HL-60 (cell line): ENCODE results near the gene GABRB1.

Source experiments
- CTCF ChIP-seq: IDR thresholded peaks from one replicate; pipeline ENCODE4 v1.5.1; 2011; ENCODE audit warnings: low read length, control low read depth, inconsistent platforms; ENCODE audit not compliant: insufficient read depth
- SPI1 ChIP-seq: IDR thresholded peaks from 2 replicates; pipeline ENCODE4 v1.6.1; 2012; ENCODE audit warnings: low read depth, mild to moderate bottlenecking, borderline replicate concordance

GRCh38 chr4:47419296-47419695, 387.9 kb downstream of the GABRB1 start:
- TF ChIP-seq SPI1, result no peak
- no peak for TF ChIP-seq CTCF
